Fibroblast of villous mesenchyme (primary cell): ENCODE results near the gene SMNDC1. TPM values are rescaled to one million over a fixed set of nuclear protein-coding genes. Genes with fewer than 3 reads are reported as not detected.

Experiments used
- DNase-seq: peaks from one replicate; pipeline ENCODE4 v3.0.0-alpha.2; 2010; ENCODE audit warnings: low read depth
- H3K4me3 ChIP-seq: 2 replicates; pipeline ENCODE4 v1.5.1; 2011; ENCODE audit warnings: low read depth, mild to moderate bottlenecking, low read length
- CTCF ChIP-seq: IDR thresholded peaks from 2 replicates; pipeline ENCODE4 v1.5.1; 2012; ENCODE audit warnings: low read depth, mild to moderate bottlenecking, low read length; ENCODE audit not compliant: insufficient read depth
- total RNA-seq: library from RNA; depleted of rRNA; stranded (reverse); fragments of >200 nt; gene quantifications from 2 replicates; pipeline ENCODE4 v1.2.3, GENCODE V29; 2012

Gene SMNDC1
- total RNA-seq, 1 donor = 11.7 TPM

GRCh38 chr10:110330675-110331074 is 26.0 kb upstream of the SMNDC1 start:
- no peak overlapping the region for H3K4me3 ChIP-seq
- TF ChIP-seq CTCF = no peak
- DNase-seq = no peak

- no peak overlapping the region for H3K4me3 ChIP-seq
- no peak for DNase-seq
- TF ChIP-seq CTCF = no peak
Observed at GRCh38 chr10:110327262-110327914, 22.7 kb upstream of the SMNDC1 start.

GRCh38 chr10:110326351-110327032 is 21.8 kb upstream of the SMNDC1 start:
- DNase-seq = peak; percentile 78
- no peak overlapping the region for H3K4me3 ChIP-seq
- no peak for TF ChIP-seq CTCF

GRCh38 chr10:110324805-110325280 is 20.1 kb upstream of the SMNDC1 start:
- no peak for DNase-seq
- TF ChIP-seq CTCF = no peak
- no peak overlapping the region for H3K4me3 ChIP-seq

- TF ChIP-seq CTCF = no peak
- no peak for DNase-seq
- no peak overlapping the region for H3K4me3 ChIP-seq
Observed at GRCh38 chr10:110324201-110324804, 19.6 kb upstream of the SMNDC1 start.

- peak; percentile 82 for DNase-seq
- no peak overlapping the region for H3K4me3 ChIP-seq
- TF ChIP-seq CTCF = no peak
Observed at GRCh38 chr10:110323503-110323902, 18.8 kb upstream of the SMNDC1 start.
